IMR-90 (cell line): ENCODE measurements around the gene UGT1A3. TPM values are rescaled to one million over a fixed set of nuclear protein-coding genes. Genes with fewer than 3 reads are reported as not detected.

Source experiments
- ATAC-seq: fragments of 200-7000 bp; cut with Tn5 transposase; 2 replicates; pipeline ENCODE4 v1.9.1; 2020; ENCODE audit warnings: low read depth, mild to moderate bottlenecking, moderate library complexity
- BruUV-seq: library from RNA; stranded (reverse); fragments of 400-500 nt; replicated peaks from 2 replicates; lab custom pipeline; 2021; lab: Mats Ljungman, UMichigan
- CTCF ChIA-PET: fragments of 300-600 bp; formaldehyde crosslinking; extraction: SDS; loops from one replicate; lab custom pipeline; 2021; ENCODE audit warnings: antibody characterized with exemption; lab: Yijun Ruan, JAX
- POLR2A ChIA-PET: fragments of 300-600 bp; sonication (Branson Sonifier 250); formaldehyde crosslinking; loops from one replicate; lab custom pipeline; 2022; ENCODE audit warnings: antibody characterized with exemption; ENCODE audit not compliant: unreplicated experiment; lab: Charles Lee
- DNase-seq: peaks from one replicate; pipeline ENCODE4 v3.0.0; 2013
- H2AFZ ChIP-seq: replicated peaks from 2 replicates; pipeline ENCODE3; 2013; ENCODE audit warnings: low read length, mild to moderate bottlenecking; ENCODE audit not compliant: poor library complexity
- H2AK5ac ChIP-seq: 2 replicates; pipeline ENCODE4 v1.6.1; 2013; ENCODE audit warnings: low read depth, low read length, inconsistent platforms
- H2AK9ac ChIP-seq: replicated peaks from 2 replicates; pipeline ENCODE3; 2013; ENCODE audit warnings: mild to moderate bottlenecking, low read depth, low read length, moderate library complexity; ENCODE audit not compliant: poor library complexity
- H2BK120ac ChIP-seq: 2 replicates; pipeline ENCODE4 v1.6.1; 2013; ENCODE audit warnings: low read depth, low read length, inconsistent platforms
- H2BK15ac ChIP-seq: 3 replicates; pipeline ENCODE4 v1.6.1; 2013; ENCODE audit warnings: low read depth, low read length, inconsistent platforms
- H2BK20ac ChIP-seq: 2 replicates; pipeline ENCODE4 v1.6.1; 2013; ENCODE audit warnings: low read depth, mild to moderate bottlenecking, inconsistent platforms, low read length, moderate library complexity
- H2BK5ac ChIP-seq: 2 replicates; pipeline ENCODE4 v1.6.1; 2013; ENCODE audit warnings: mild to moderate bottlenecking, low read depth, low read length, inconsistent platforms; ENCODE audit not compliant: poor library complexity, severe bottlenecking
- H3K14ac ChIP-seq: replicated peaks from 2 replicates; pipeline ENCODE4 v1.6.1; 2013; ENCODE audit warnings: low read depth, low read length, inconsistent platforms
- H3K18ac ChIP-seq: 2 replicates; pipeline ENCODE4 v1.6.1; 2013; ENCODE audit warnings: low read depth, low read length, control low read depth
- H3K23ac ChIP-seq: 2 replicates; pipeline ENCODE4 v1.6.1; 2013; ENCODE audit warnings: low read depth, low read length, inconsistent platforms
- H3K27ac ChIP-seq: 2 replicates; pipeline ENCODE4 v1.5.1; 2013; ENCODE audit warnings: mild to moderate bottlenecking, control low read depth, low read length; ENCODE audit not compliant: insufficient read depth
- H3K27me3 ChIP-seq: 2 replicates; pipeline ENCODE4 v1.6.1; 2013; ENCODE audit warnings: low read length; ENCODE audit not compliant: control insufficient read depth, insufficient read depth
- H3K36me3 ChIP-seq: 2 replicates; pipeline ENCODE4 v1.6.1; 2013; ENCODE audit warnings: low read length, mixed read lengths; ENCODE audit not compliant: control insufficient read depth, insufficient read depth
- H3K4ac ChIP-seq: 2 replicates; pipeline ENCODE4 v1.6.1; 2013; ENCODE audit warnings: low read depth, low read length, inconsistent platforms
- H3K4me1 ChIP-seq: 2 replicates; pipeline ENCODE4 v1.6.1; 2013; ENCODE audit warnings: low read length, mixed read lengths; ENCODE audit not compliant: control insufficient read depth, insufficient read depth
- H3K4me2 ChIP-seq: 2 replicates; pipeline ENCODE4 v1.6.1; 2013; ENCODE audit warnings: low read depth, mild to moderate bottlenecking, control low read depth, low read length, moderate library complexity
- H3K4me3 ChIP-seq: 2 replicates; pipeline ENCODE4 v1.5.1; 2013; ENCODE audit warnings: low read depth, mild to moderate bottlenecking, control low read depth, low read length, moderate library complexity; ENCODE audit not compliant: insufficient read depth
- H3K56ac ChIP-seq: 2 replicates; pipeline ENCODE4 v1.6.1; 2013; ENCODE audit warnings: low read length, inconsistent platforms; ENCODE audit not compliant: insufficient read depth; ENCODE audit errors: extremely low read depth
- H3K79me1 ChIP-seq, 2 experiments: 2 replicates each; pipeline ENCODE4 v1.6.1; 2013; ENCODE audit warnings: low read length in 2 of 2, inconsistent platforms in 1 of 2, low read depth in 1 of 2
- H3K9ac ChIP-seq: 2 replicates; pipeline ENCODE4 v1.6.1; 2013; ENCODE audit warnings: low read depth, low read length, control low read depth
- H3K9me1 ChIP-seq: 2 replicates; pipeline ENCODE4 v1.6.1; 2013; ENCODE audit warnings: low read length, inconsistent platforms; ENCODE audit not compliant: insufficient read depth
- H3K9me3 ChIP-seq: 2 replicates; pipeline ENCODE4 v1.6.1; 2013; ENCODE audit warnings: low read length; ENCODE audit not compliant: control insufficient read depth, insufficient read depth
- H4K20me1 ChIP-seq: 2 replicates; pipeline ENCODE4 v1.6.1; 2013; ENCODE audit warnings: low read length, inconsistent platforms; ENCODE audit not compliant: insufficient read depth
- H4K5ac ChIP-seq: 2 replicates; pipeline ENCODE4 v1.6.1; 2013; ENCODE audit warnings: mild to moderate bottlenecking, low read depth, low read length, control low read depth
- H4K8ac ChIP-seq, 2 experiments: 2 replicates each; pipeline ENCODE4 v1.6.1; 2013; ENCODE audit warnings: low read depth in 2 of 2, low read length in 2 of 2, control low read depth in 1 of 2, inconsistent platforms in 1 of 2
- H4K91ac ChIP-seq: 2 replicates; pipeline ENCODE4 v1.6.1; 2013; ENCODE audit warnings: low read depth, low read length, inconsistent platforms; ENCODE audit not compliant: insufficient read depth
- BHLHE40 ChIP-seq: fragments of 150-350 bp; IDR thresholded peaks from 2 replicates; pipeline ENCODE4 v1.6.1; 2016; ENCODE audit warnings: mild to moderate bottlenecking, low read depth, low read length
- CEBPB ChIP-seq: IDR thresholded peaks from 2 replicates; pipeline ENCODE4 v1.6.1; 2012; ENCODE audit warnings: low read depth, low read length, improper control_type of control experiment
- CHD1 ChIP-seq: IDR thresholded peaks from 2 replicates; pipeline ENCODE4 v1.6.1; 2012; ENCODE audit warnings: low read depth, low read length, improper control_type of control experiment
- CTCF ChIP-seq: conservative IDR thresholded peaks from 2 replicates; pipeline ENCODE4 v1.5.1; 2012; ENCODE audit warnings: mild to moderate bottlenecking, low read depth, low read length, improper control_type of control experiment
- FOS ChIP-seq: fragments of 150-350 bp; IDR thresholded peaks from 2 replicates; pipeline ENCODE4 v1.6.1; 2016; ENCODE audit warnings: low read depth, low read length
- MAFK ChIP-seq: IDR thresholded peaks from 2 replicates; pipeline ENCODE4 v1.6.1; 2012; ENCODE audit warnings: low read depth, low read length, improper control_type of control experiment
- MAZ ChIP-seq: IDR thresholded peaks from 2 replicates; pipeline ENCODE4 v1.6.1; 2012; ENCODE audit warnings: low read depth, mild to moderate bottlenecking, low read length, improper control_type of control experiment, moderate library complexity, borderline replicate concordance
- MXI1 ChIP-seq: IDR thresholded peaks from 2 replicates; pipeline ENCODE4 v1.6.1; 2012; ENCODE audit warnings: low read depth, mild to moderate bottlenecking, low read length, moderate library complexity, borderline replicate concordance
- NFE2L2 ChIP-seq: fragments of 150-350 bp; IDR thresholded peaks from 2 replicates; pipeline ENCODE4 v1.6.1; 2016; ENCODE audit warnings: low read depth, mild to moderate bottlenecking, low read length
- POLR2A ChIP-seq: IDR thresholded peaks from 2 replicates; pipeline ENCODE4 v1.6.1; 2012; ENCODE audit warnings: mild to moderate bottlenecking, low read depth, low read length
- RAD21 ChIP-seq: IDR thresholded peaks from 2 replicates; pipeline ENCODE4 v1.6.1; 2012; ENCODE audit warnings: low read length, improper control_type of control experiment
- RCOR1 ChIP-seq: IDR thresholded peaks from 2 replicates; pipeline ENCODE4 v1.6.1; 2012; ENCODE audit warnings: mild to moderate bottlenecking, low read length, improper control_type of control experiment; ENCODE audit not compliant: insufficient replicate concordance
- RFX5 ChIP-seq: IDR thresholded peaks from 2 replicates; pipeline ENCODE4 v1.8.0; 2012; ENCODE audit warnings: low read depth, mild to moderate bottlenecking, low read length, moderate library complexity
- SMC3 ChIP-seq: fragments of 150-350 bp; IDR thresholded peaks from 2 replicates; pipeline ENCODE4 v1.6.1; 2016; ENCODE audit warnings: low read depth, mild to moderate bottlenecking, antibody characterized with exemption, low read length, moderate library complexity
- WGBS, 2 experiments: methylation state at CpG; one replicate each; pipeline versions ENCODE4 v1.1.5 to v1.1.7; 2013; ENCODE audit warnings: missing lambda C conversion rate in 2 of 2; ENCODE audit not compliant: insufficient read length in 1 of 2; ENCODE audit errors: extremely low coverage in 2 of 2; 5-methylcytosine and 5-hydroxymethylcytosine counted together
- dilution Hi-C: fragments of 300-500 bp; cut with HindIII; formaldehyde crosslinking; loops from one replicate; pipeline ENCODE4 v1.14.3; 2018; ENCODE audit warnings: low sequenced_read_pairs; ENCODE audit not compliant: unreplicated experiment
- in situ Hi-C: fragments of 300-500 bp; cut with MboI; formaldehyde crosslinking; loops from 3 replicates; pipeline ENCODE4 v1.14.3; 2019; ENCODE audit warnings: low sequenced_read_pairs, inconsistent platforms, mixed read lengths
- intact Hi-C: fragments of 100-400 bp; cut with micrococcal nuclease; formaldehyde crosslinking; loops from 2 replicates; pipeline ENCODE4 v1.10.0; 2022
- polyA plus RNA-seq, 3 experiments: library from polyadenylated mRNA; depleted of rRNA; stranded (reverse); fragments of >200 nt; gene quantifications; 2 replicates each; pipeline ENCODE4 v1.2.3, GENCODE V29; 2012; ENCODE audit warnings: low replicate concordance in 1 of 3
- total RNA-seq: library from RNA; depleted of rRNA; stranded (reverse); fragments of >200 nt; gene quantifications from 2 replicates; pipeline ENCODE4 v1.2.3, GENCODE V29; 2012
- TF ChIP-seq, protein P1 (sequence below): fragments of 150-350 bp; IDR thresholded peaks from 2 replicates; pipeline ENCODE4 v1.6.1; 2017; ENCODE audit warnings: mild to moderate bottlenecking, antibody characterized with exemption, low read length, low read depth
- TF ChIP-seq, protein P2 (sequence below): fragments of 150-350 bp; IDR thresholded peaks from 2 replicates; pipeline ENCODE4 v1.6.1; 2016; ENCODE audit warnings: low read depth, mild to moderate bottlenecking, low read length, moderate library complexity, borderline replicate concordance

UGT1A3 gene
- total and polyA plus RNA-seq, 2 of the 4 experiments (the other 2 are of a cell fraction): not detected

DNA sequence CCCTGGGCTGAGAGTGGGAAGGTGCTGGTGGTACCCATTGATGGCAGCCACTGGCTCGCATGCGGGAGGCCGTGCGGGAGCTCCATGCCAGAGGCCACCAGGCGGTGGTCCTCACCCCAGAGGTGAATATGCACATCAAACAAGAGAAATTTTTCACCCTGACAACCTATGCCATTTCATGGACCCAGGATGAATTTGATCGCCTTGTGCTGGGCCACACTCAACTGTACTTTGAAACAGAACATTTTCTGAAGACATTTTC is 18.4 kb downstream of the UGT1A3 start:
- no peak overlapping the region for H2AFZ ChIP-seq

More for the DNA sequence above, 18.4 kb downstream of the UGT1A3 start:
- Histone ChIP-seq H2BK5ac (no peak overlapping the region), H3K18ac (no peak overlapping the region), H3K79me1 (no peaks in the 10 kb centered on the region), H2BK15ac (no peak overlapping the region), H2AK5ac (no peak overlapping the region), H3K27ac (no peak overlapping the region), H4K91ac (no peak overlapping the region), H3K27me3 (no peaks in the 10 kb centered on the region; the same call in 1 of the 2 replicates), H3K56ac (no peak overlapping the region), H3K9me3 (peaks cover 4% of the 10 kb centered on the region; the same call in 1 of the 2 replicates), H2BK120ac (no peak overlapping the region), H3K4me2 (no peak overlapping the region), H4K20me1 (no peaks in the 10 kb centered on the region), H2BK20ac (no peak overlapping the region), H3K4me3 (no peak overlapping the region), H3K23ac (no peak overlapping the region), H3K14ac (no peak overlapping the region), H4K5ac (no peak overlapping the region), H3K36me3 (no peaks in the 10 kb centered on the region), H2AK9ac (no peak overlapping the region), H3K4me1 (no peaks in the 10 kb centered on the region), H3K4ac (no peak overlapping the region), H3K9me1 (no peaks in the 10 kb centered on the region), H3K9ac (no peak overlapping the region), H4K8ac (no peak overlapping the region)
- no peak for DNase-seq
- no peak for ATAC-seq
- no TSS peak for BruUV-seq
- in situ Hi-C loops (no loop called here), intact Hi-C loops (no loop called here), dilution Hi-C loops (no loop called here)
- no CpG with 5 or more reads among the region's 6 CpGs for WGBS, 2 experiments
- TF ChIP-seq, protein P1, sequence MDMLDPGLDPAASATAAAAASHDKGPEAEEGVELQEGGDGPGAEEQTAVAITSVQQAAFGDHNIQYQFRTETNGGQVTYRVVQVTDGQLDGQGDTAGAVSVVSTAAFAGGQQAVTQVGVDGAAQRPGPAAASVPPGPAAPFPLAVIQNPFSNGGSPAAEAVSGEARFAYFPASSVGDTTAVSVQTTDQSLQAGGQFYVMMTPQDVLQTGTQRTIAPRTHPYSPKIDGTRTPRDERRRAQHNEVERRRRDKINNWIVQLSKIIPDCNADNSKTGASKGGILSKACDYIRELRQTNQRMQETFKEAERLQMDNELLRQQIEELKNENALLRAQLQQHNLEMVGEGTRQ: no peak
- TF ChIP-seq MXI1 (no peak), FOS (no peak), MAFK (no peak), CEBPB (no peak), BHLHE40 (no peak), CHD1 (no peak), NFE2L2 (no peak), RCOR1 (no peak), RFX5 (no peak), SMC3 (no peak), RAD21 (no peak), POLR2A (no peak), CTCF (no peak), MAZ (no peak)
- TF ChIP-seq, protein P2, sequence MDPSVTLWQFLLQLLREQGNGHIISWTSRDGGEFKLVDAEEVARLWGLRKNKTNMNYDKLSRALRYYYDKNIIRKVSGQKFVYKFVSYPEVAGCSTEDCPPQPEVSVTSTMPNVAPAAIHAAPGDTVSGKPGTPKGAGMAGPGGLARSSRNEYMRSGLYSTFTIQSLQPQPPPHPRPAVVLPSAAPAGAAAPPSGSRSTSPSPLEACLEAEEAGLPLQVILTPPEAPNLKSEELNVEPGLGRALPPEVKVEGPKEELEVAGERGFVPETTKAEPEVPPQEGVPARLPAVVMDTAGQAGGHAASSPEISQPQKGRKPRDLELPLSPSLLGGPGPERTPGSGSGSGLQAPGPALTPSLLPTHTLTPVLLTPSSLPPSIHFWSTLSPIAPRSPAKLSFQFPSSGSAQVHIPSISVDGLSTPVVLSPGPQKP: no peak
- ChIA-PET CTCF (interaction anchor here (0.6 kb wide), 1 partner anchor 16 kb away, joined by 3 read pairs; no protein-coding TSS in a partner anchor), POLR2A (no interaction called here)
